PC-9 (cell line): ENCODE measurements around the gene CBR4. TPM values are rescaled to one million over a fixed set of nuclear protein-coding genes. Genes with fewer than 3 reads are reported as not detected.
A peak's percentile ranks its signal among the peaks of the same experiment; 100 is the strongest.

Experiments used
- Bru-seq: library from RNA; stranded (reverse); fragments of 400-500 nt; gene quantifications from one replicate; lab custom pipeline; 2021; lab: Mats Ljungman, UMichigan
- BruChase-seq, 2 experiments: library from RNA; stranded (reverse); fragments of 400-500 nt; gene quantifications; one replicate each; lab custom pipeline; 2021; lab: Mats Ljungman, UMichigan
- BruUV-seq: library from RNA; stranded (reverse); fragments of 400-500 nt; replicated peaks from 2 replicates; lab custom pipeline; 2021; lab: Mats Ljungman, UMichigan
- CTCF ChIA-PET: fragments of 300-600 bp; sonication (Branson Sonifier 250); formaldehyde crosslinking; loops from one replicate; lab custom pipeline; 2022; ENCODE audit warnings: antibody characterized with exemption; lab: Charles Lee
- POLR2A ChIA-PET: fragments of 300-600 bp; sonication (Branson Sonifier 250); formaldehyde crosslinking; loops from one replicate; lab custom pipeline; 2022; ENCODE audit warnings: antibody characterized with exemption; ENCODE audit not compliant: unreplicated experiment; lab: Charles Lee
- DNase-seq, 2 experiments: peaks; one replicate each; pipeline versions ENCODE4 v3.0.0 to v3.0.0-alpha.2; 2015 to 2022; ENCODE audit warnings: mixed read lengths in 1 of 2
- H2AFZ ChIP-seq: fragments of 200-600 bp; sonication (generic); 2 replicates; pipeline ENCODE4 v1.8.1; 2017; ENCODE audit warnings: antibody characterized with exemption
- H3F3A ChIP-seq: fragments of 200-600 bp; sonication (generic); 2 replicates; pipeline ENCODE4 v1.8.1; 2017; ENCODE audit warnings: antibody characterized with exemption, mild to moderate bottlenecking, low read depth; ENCODE audit not compliant: insufficient read depth
- H3K27ac ChIP-seq: fragments of 200-600 bp; sonication (generic); 2 replicates; pipeline ENCODE4 v1.6.1; 2016; ENCODE audit warnings: mixed run types
- H3K27me3 ChIP-seq: fragments of 200-600 bp; sonication (generic); 2 replicates; pipeline ENCODE4 v1.6.1; 2016; ENCODE audit warnings: low read depth, mixed run types; ENCODE audit not compliant: insufficient read depth
- H3K36me3 ChIP-seq: fragments of 200-600 bp; sonication (generic); 2 replicates; pipeline ENCODE4 v1.6.1; 2016; ENCODE audit warnings: low read depth, mixed run types
- H3K4me1 ChIP-seq: fragments of 200-600 bp; sonication (generic); replicated peaks from 2 replicates; pipeline ENCODE4 v1.6.1; 2016; ENCODE audit warnings: mixed run types; ENCODE audit not compliant: insufficient read depth
- H3K4me2 ChIP-seq: fragments of 200-600 bp; sonication (generic); 2 replicates; pipeline ENCODE4 v1.6.1; 2017; ENCODE audit warnings: mixed run types
- H3K4me3 ChIP-seq: fragments of 200-600 bp; sonication (generic); 2 replicates; pipeline ENCODE4 v1.6.1; 2016; ENCODE audit warnings: mixed run types
- H3K79me2 ChIP-seq: fragments of 200-600 bp; sonication (generic); 2 replicates; pipeline ENCODE4 v1.6.1; 2017; ENCODE audit warnings: low read depth, mixed run types
- H3K9me2 ChIP-seq: fragments of 200-600 bp; sonication (generic); 2 replicates; pipeline ENCODE4 v1.8.1; 2017; ENCODE audit warnings: mild to moderate bottlenecking; ENCODE audit not compliant: insufficient read depth
- H3K9me3 ChIP-seq: fragments of 200-600 bp; sonication (generic); 2 replicates; pipeline ENCODE4 v1.8.1; 2016; ENCODE audit warnings: low read depth; ENCODE audit not compliant: insufficient read depth
- H4K20me1 ChIP-seq: fragments of 200-600 bp; sonication (generic); 2 replicates; pipeline ENCODE4 v1.8.1; 2017; ENCODE audit not compliant: insufficient read depth
- EZH2 ChIP-seq: fragments of 200-600 bp; sonication (generic); IDR thresholded peaks from 2 replicates; pipeline ENCODE4 v1.8.0; 2017; ENCODE audit warnings: antibody characterized with exemption, low read depth
- intact Hi-C: fragments of 100-400 bp; cut with micrococcal nuclease; formaldehyde crosslinking; loops from one replicate; pipeline ENCODE4 v1.10.0; 2022; ENCODE audit not compliant: unreplicated experiment
- long read RNA-seq: library from polyadenylated mRNA; stranded (forward); transcript quantifications from one replicate; pipeline ENCODE4 v2.0.0, GENCODE V29; 2022
- total RNA-seq: library from RNA; stranded (reverse); gene quantifications from 2 replicates; pipeline ENCODE4 v1.2.3, GENCODE V29; 2021
- TF ChIP-seq, protein P1 (sequence below): fragments of 200-600 bp; sonication (generic); conservative IDR thresholded peaks from 2 replicates; pipeline ENCODE4 v1.6.1; 2017; ENCODE audit warnings: mixed run types, antibody characterized with exemption, mild to moderate bottlenecking, moderate library complexity

Gene CBR4
- total RNA-seq (28.9 and 35.7 TPM in 2 replicates), Bru-seq, nascent RNA (percentile 91 among the genes with signal in this experiment), BruChase-seq, experiment 1, labeled RNA remaining after a 2-hour chase (percentile 95 among the genes with signal in this experiment), BruChase-seq, experiment 2, labeled RNA remaining after a 6-hour chase (percentile 87 among the genes with signal in this experiment)
- long read RNA-seq, transcript CBR4-201 (5 exons, 3,443 nt), result major isoform, 17 of 41 reads
- long read RNA-seq, partial matches to known transcripts, result 1 of 41 reads
- long read RNA-seq, other reads (novel, unspliced or antisense), result 23 of 41 reads

DNA sequence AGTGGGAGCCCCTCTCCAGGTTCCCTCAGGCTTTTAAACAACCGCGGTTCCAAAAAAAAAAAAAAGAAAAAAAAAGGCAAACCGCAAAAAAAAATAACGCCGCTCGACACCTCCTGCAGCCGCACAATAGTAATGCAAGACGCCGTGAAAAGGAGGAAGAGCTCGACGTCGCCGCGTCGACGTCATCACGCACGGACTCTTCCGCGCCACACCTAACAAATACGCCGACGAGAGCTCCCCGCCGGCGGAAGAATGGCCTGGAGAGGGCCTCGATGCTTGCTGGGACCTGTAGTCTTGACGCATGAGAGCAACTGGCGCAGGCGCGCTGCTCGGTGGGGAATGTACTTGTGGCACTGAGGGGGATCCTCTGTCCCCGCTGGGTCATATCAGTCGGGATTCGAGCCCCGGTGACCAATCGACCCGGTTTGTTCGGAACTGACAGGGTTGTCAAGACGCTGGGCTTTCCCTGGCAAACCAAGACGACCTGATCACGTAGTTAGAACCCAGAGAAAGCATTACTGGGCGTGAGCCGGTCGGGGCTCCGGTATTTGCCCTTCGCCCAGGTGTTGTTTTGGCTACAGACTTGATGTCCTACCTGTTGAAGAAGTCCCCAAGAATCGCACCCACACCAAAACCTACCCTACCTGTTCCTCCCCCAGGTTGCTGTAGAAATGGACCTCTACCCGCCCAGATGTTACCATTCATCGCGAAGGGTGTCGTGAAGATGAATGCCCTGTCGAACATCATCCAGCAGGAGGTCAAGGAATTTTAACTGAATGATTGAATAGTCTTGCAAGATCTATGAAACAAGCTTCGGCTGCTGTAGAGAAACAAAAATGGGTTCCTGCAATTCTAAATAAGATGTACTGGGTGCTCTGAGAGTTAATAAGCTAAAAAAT is at the start of gene CBR4:
Gene CBR4, minus strand, starts transcription at position 131 of the 899 bp plus-strand sequence. CDS start 166 bp downstream, outside the sequence.
- TF ChIP-seq EZH2, result no peak
- TF ChIP-seq, protein P1, sequence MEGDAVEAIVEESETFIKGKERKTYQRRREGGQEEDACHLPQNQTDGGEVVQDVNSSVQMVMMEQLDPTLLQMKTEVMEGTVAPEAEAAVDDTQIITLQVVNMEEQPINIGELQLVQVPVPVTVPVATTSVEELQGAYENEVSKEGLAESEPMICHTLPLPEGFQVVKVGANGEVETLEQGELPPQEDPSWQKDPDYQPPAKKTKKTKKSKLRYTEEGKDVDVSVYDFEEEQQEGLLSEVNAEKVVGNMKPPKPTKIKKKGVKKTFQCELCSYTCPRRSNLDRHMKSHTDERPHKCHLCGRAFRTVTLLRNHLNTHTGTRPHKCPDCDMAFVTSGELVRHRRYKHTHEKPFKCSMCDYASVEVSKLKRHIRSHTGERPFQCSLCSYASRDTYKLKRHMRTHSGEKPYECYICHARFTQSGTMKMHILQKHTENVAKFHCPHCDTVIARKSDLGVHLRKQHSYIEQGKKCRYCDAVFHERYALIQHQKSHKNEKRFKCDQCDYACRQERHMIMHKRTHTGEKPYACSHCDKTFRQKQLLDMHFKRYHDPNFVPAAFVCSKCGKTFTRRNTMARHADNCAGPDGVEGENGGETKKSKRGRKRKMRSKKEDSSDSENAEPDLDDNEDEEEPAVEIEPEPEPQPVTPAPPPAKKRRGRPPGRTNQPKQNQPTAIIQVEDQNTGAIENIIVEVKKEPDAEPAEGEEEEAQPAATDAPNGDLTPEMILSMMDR, result no peak
- Histone ChIP-seq H2AFZ (peak within 1 kb of the TSS; percentile 98), H3K79me2 (peaks cover 22% of the 10 kb centered on the region), H4K20me1 (no peaks in the 10 kb centered on the region), H3K36me3 (no peaks in the 10 kb centered on the region), H3K9me3 (no peaks in the 10 kb centered on the region), H3K9me2 (no peaks in the 10 kb centered on the region), H3K27ac (peak within 1 kb of the TSS; percentile 86), H3K4me1 (peaks cover 33% of the 10 kb centered on the region), H3F3A (0 out of 2 replicates have a peak, but pooled peaks cover 3% of the 10 kb centered on the region), H3K4me2 (peak within 1 kb of the TSS; percentile 90), H3K27me3 (no peaks in the 10 kb centered on the region), H3K4me3 (peak within 1 kb of the TSS; percentile 83)
- TSS peak; percentile 99 for BruUV-seq
- DNase-seq, result peak; percentile 90 to 93
- POLR2A ChIA-PET, result interaction anchor here (0.5 to 1.2 kb wide), 25 partner anchors 9 to 1037 kb away, joined by 3 to 60 read pairs (median 5); no protein-coding TSS in a partner anchor
- intact Hi-C loops, result loop anchor here (1.0 to 5.0 kb wide), 2 partner anchors 60 to 262 kb away; partner anchors contain the start of gene SH3RF1
- CTCF ChIA-PET, result interaction anchor here (0.5 to 1.5 kb wide), 13 partner anchors 10 to 1814 kb away, joined by 3 to 11 read pairs (median 4); no protein-coding TSS in a partner anchor

DNA sequence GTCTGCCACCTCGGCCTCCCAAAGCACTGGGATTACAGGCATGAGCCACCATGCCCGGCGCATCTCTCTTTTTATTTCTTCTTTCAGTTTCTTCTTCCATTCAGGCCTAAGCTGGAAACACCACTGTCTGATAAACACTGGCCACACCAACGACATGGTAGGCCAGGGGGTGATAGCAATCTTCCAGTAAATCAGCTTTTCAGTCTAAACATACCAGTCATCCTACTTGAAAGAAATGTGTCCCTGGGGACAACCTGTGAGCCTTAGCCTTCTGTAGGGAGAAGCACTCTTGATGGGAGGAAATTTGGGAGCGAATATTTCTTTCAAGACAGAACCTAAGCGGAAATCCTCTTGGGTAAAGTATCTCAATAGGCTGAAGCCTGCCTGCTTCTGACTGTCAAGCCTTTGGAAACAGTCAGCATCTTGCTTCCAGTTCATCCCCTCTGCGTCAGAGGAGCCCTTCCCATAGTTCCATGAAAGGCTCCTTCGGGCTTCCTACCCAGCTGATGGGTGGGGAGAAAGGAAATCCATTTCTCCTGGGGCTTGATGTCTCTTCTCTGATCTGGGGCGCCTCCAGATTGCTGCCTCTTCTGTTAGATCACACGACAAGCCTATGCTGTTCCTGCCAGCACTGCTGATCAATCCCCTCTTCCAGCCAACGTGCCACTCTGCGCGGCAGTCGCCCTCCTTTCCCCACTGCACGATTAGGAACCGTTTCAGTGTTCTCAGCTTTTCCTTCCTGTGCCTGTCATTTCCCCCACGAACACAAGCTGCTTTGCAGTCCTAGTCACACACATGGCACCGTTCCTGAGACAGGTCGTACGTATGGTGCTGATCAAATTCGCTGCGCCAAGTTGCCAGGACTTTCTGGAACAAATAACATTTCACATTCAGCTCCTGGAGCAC is 49.5 kb upstream of the CBR4 start:
- Histone ChIP-seq H3K4me1 (no peaks in the 10 kb centered on the region), H3F3A (no peaks in the 10 kb centered on the region), H3K9me3 (no peaks in the 10 kb centered on the region), H3K4me2 (no peak overlapping the region), H3K4me3 (no peak overlapping the region), H3K27me3 (no peaks in the 10 kb centered on the region), H3K79me2 (no peaks in the 10 kb centered on the region), H2AFZ (no peak overlapping the region), H3K27ac (no peak overlapping the region), H3K36me3 (no peaks in the 10 kb centered on the region), H4K20me1 (no peaks in the 10 kb centered on the region), H3K9me2 (no peaks in the 10 kb centered on the region)
- POLR2A ChIA-PET, result no interaction called here
- CTCF ChIA-PET, result no interaction called here
- intact Hi-C loops, result no loop called here
- BruUV-seq, result no TSS peak
- TF ChIP-seq, protein P1, result no peak
- TF ChIP-seq EZH2, result no peak
- no peak for DNase-seq
